ENCODE results near the gene MSI2.

MSI2 gene

DNA sequence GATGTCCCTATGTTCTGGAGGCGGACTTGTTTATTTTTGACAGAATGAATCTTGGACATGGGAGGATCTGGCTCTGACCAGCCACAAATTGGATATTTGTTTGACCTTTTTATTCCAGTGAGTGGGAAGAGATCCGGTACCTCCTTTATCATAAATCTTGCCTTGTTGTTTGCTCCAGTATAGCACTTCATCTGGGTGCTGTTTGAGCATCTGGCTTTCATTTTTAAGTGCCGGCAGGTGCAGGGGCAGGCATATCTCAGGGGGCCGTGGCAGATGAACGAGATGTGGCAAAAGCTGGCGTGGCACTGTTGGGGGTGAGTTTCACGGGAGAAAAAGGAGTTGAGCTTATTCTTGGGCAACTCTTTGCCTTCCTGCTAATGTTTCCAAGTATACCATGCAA lies 37.8 kb downstream of the MSI2 start:
- peaks cover 11% of the 10 kb centered on the region for H3K79me1 ChIP-seq (ENCODE audit: low read length)
- WGBS (ENCODE audit: extremely low coverage, insufficient coverage, low lambda C conversion rate): no CpG with 5 or more reads among the region's 7 CpGs
- H3K18ac ChIP-seq (ENCODE audit: low read length): peak overlapping the region; percentile 13
- H3K56ac ChIP-seq (ENCODE audit: low read length): no peak overlapping the region
- H3K23ac ChIP-seq (ENCODE audit: low read length): no peak overlapping the region
- no peak overlapping the region for H2BK120ac ChIP-seq (ENCODE audit: low read depth, low read length)
- no peak overlapping the region for H2BK15ac ChIP-seq (replicated peaks; ENCODE audit: low read depth)
- H3K4me1 ChIP-seq (ENCODE audit: control insufficient read depth, low read depth, low read length): peaks cover 10% of the 10 kb centered on the region
- H4K5ac ChIP-seq (ENCODE audit: low read length): no peak overlapping the region
- no peak overlapping the region for H3K9ac ChIP-seq (ENCODE audit: low read length)
- H3K4ac ChIP-seq (ENCODE audit: low read depth, low read length): no peak overlapping the region
- H3K79me2 ChIP-seq (ENCODE audit: control insufficient read depth, insufficient read depth, low read length): no peaks in the 10 kb centered on the region
- H3K4me2 ChIP-seq (ENCODE audit: low read length): no peak overlapping the region
- no peak overlapping the region for H4K8ac ChIP-seq (ENCODE audit: low read depth, low read length)
- H3K4me3 ChIP-seq (ENCODE audit: low read length): no peak overlapping the region
- peak overlapping the region; percentile 52 for H3K27ac ChIP-seq (ENCODE audit: low read depth, low read length)
- H3K36me3 ChIP-seq (ENCODE audit: control insufficient read depth, insufficient read depth, low read length): no peaks in the 10 kb centered on the region
- H2BK5ac ChIP-seq (ENCODE audit: low read length): no peak overlapping the region
- no peaks in the 10 kb centered on the region for H3K27me3 ChIP-seq (ENCODE audit: insufficient read depth, low read length, poor library complexity)
- no peak for DNase-seq
- H2AK5ac ChIP-seq (ENCODE audit: low read length): no peak overlapping the region

DNA sequence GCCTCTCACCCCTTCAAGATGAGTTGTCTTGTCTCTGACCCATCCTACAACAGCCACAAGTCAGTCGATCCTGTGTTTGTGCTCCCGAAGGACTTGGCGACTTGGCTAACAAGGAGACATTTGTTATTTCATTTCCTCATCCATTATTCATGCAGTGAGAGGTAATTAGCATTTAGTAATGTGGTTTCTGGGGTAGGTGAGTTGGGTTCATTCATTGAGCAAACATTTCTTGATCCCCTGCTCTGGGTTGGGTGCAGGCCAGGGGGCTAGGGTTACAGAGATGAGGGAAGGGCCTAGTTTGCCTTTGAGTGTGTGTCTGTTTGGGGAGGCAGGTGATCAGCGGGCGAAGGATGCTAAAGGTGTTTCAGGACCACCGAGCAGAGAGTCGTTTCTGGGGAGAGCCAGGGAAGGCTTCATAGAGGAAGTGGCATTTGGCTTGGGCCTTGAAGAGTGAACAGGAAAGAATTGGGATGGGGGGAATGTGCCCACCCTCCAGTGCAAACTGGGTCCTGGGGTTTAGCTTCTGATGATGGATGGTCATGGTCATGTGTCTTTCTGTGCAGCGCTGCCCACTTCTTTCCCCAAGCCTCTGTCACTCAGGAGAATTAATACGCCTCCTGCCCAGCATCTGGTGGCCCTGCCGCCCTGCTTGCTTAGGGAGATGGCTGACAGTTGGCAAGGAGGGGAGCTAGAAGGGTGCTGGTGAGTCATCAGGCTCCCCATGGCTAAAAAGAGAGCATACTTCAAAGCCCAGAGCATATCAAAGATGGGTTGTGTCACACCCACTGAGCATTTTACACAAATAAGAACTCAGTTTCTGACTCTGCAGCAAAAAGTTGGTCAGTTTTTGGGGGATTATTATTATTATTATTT lies 38.5 kb downstream of the MSI2 start:
- Histone ChIP-seq H2BK5ac (ENCODE audit: low read length) (no peak overlapping the region), H3K4me3 (ENCODE audit: low read length) (no peak overlapping the region), H3K4ac (ENCODE audit: low read depth, low read length) (no peak overlapping the region), H4K5ac (ENCODE audit: low read length) (no peak overlapping the region), H3K23ac (ENCODE audit: low read length) (no peak overlapping the region), H2AK5ac (ENCODE audit: low read length) (no peak overlapping the region), H2BK15ac (replicated peaks; ENCODE audit: low read depth) (no peak overlapping the region), H3K79me2 (ENCODE audit: control insufficient read depth, insufficient read depth, low read length) (no peaks in the 10 kb centered on the region), H3K36me3 (ENCODE audit: control insufficient read depth, insufficient read depth, low read length) (no peaks in the 10 kb centered on the region), H4K8ac (ENCODE audit: low read depth, low read length) (no peak overlapping the region), H3K56ac (ENCODE audit: low read length) (no peak overlapping the region), H3K4me1 (ENCODE audit: control insufficient read depth, low read depth, low read length) (peaks cover 10% of the 10 kb centered on the region), H3K27ac (ENCODE audit: low read depth, low read length) (peak overlapping the region; percentile 52), H3K9ac (ENCODE audit: low read length) (no peak overlapping the region), H2BK120ac (ENCODE audit: low read depth, low read length) (no peak overlapping the region), H3K27me3 (ENCODE audit: insufficient read depth, low read length, poor library complexity) (no peaks in the 10 kb centered on the region), H3K4me2 (ENCODE audit: low read length) (no peak overlapping the region), H3K18ac (ENCODE audit: low read length) (no peak overlapping the region), H3K79me1 (ENCODE audit: low read length) (peaks cover 8% of the 10 kb centered on the region)
- WGBS (ENCODE audit: extremely low coverage, insufficient coverage, low lambda C conversion rate): no CpG with 5 or more reads among the region's 10 CpGs
- peak; percentile 40 for DNase-seq

DNA sequence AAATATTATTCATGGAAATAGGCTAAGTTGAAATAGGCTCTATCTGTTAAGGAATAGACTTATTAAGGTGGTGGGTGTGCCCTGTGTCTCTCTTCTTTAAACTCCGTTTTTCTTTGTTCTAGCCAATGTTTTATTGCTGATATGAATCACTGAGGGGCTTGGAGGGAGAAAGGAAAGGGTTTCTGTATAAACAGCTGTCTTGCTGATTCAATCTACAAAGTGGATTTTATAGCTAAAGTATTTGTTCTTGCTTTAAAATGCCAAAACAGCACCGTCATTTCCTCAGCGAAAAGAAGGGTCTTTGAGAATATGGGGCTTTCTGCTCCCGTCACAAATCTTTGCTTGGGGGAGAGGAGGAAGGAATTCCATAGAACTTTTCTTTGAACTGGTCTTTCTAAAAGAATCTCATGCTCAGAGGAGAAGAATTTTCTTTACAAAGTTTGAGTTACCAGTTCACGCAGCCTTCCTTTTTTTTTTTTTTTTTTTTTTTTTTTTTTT lies 39.3 kb downstream of the MSI2 start:
- Histone ChIP-seq H2BK15ac (replicated peaks; ENCODE audit: low read depth) (no peak overlapping the region), H2BK5ac (ENCODE audit: low read length) (peak overlapping the region; percentile 58), H3K4me3 (ENCODE audit: low read length) (no peak overlapping the region), H3K9ac (ENCODE audit: low read length) (no peak overlapping the region), H3K56ac (ENCODE audit: low read length) (no peak overlapping the region), H2AK5ac (ENCODE audit: low read length) (no peak overlapping the region), H3K23ac (ENCODE audit: low read length) (no peak overlapping the region), H3K79me2 (ENCODE audit: control insufficient read depth, insufficient read depth, low read length) (no peaks in the 10 kb centered on the region), H3K4me1 (ENCODE audit: control insufficient read depth, low read depth, low read length) (peaks cover 10% of the 10 kb centered on the region), H3K18ac (ENCODE audit: low read length) (no peak overlapping the region), H2BK120ac (ENCODE audit: low read depth, low read length) (no peak overlapping the region), H4K8ac (ENCODE audit: low read depth, low read length) (no peak overlapping the region), H3K4me2 (ENCODE audit: low read length) (no peak overlapping the region), H3K36me3 (ENCODE audit: control insufficient read depth, insufficient read depth, low read length) (no peaks in the 10 kb centered on the region), H3K4ac (ENCODE audit: low read depth, low read length) (no peak overlapping the region), H3K79me1 (ENCODE audit: low read length) (peaks cover 8% of the 10 kb centered on the region), H3K27ac (ENCODE audit: low read depth, low read length) (peak overlapping the region; percentile 60), H4K5ac (ENCODE audit: low read length) (no peak overlapping the region), H3K27me3 (ENCODE audit: insufficient read depth, low read length, poor library complexity) (no peaks in the 10 kb centered on the region)
- no CpG with 5 or more reads among the region's 5 CpGs for WGBS (ENCODE audit: extremely low coverage, insufficient coverage, low lambda C conversion rate)
- peak; percentile 50 for DNase-seq

DNA sequence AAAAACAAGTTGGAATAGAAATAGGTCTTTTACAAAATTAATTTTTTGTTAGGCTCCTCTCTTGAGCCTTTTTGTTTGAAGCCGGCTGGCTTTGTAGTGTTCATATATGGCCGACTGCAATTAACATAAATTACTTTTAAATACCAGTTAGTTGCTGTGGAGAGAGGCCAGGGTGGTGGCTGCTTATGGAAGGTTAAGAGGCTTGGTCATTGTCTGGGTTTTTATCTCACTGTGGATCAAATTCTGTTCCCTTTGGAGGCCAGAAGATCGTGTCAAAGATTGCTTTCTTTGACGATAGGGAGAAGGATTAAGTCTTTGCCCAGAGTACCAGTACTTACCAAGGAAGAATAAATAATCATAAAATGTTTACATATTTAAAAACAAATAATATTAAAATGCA lies 39.9 kb downstream of the MSI2 start:
- Histone ChIP-seq H3K56ac (ENCODE audit: low read length) (no peak overlapping the region), H3K36me3 (ENCODE audit: control insufficient read depth, insufficient read depth, low read length) (no peaks in the 10 kb centered on the region), H2BK15ac (replicated peaks; ENCODE audit: low read depth) (no peak overlapping the region), H3K9ac (ENCODE audit: low read length) (no peak overlapping the region), H3K79me1 (ENCODE audit: low read length) (peaks cover 7% of the 10 kb centered on the region), H3K23ac (ENCODE audit: low read length) (no peak overlapping the region), H4K5ac (ENCODE audit: low read length) (no peak overlapping the region), H3K18ac (ENCODE audit: low read length) (no peak overlapping the region), H3K4me2 (ENCODE audit: low read length) (no peak overlapping the region), H3K27ac (ENCODE audit: low read depth, low read length) (no peak overlapping the region), H3K4me3 (ENCODE audit: low read length) (no peak overlapping the region), H2BK120ac (ENCODE audit: low read depth, low read length) (no peak overlapping the region), H3K79me2 (ENCODE audit: control insufficient read depth, insufficient read depth, low read length) (no peaks in the 10 kb centered on the region), H3K27me3 (ENCODE audit: insufficient read depth, low read length, poor library complexity) (no peaks in the 10 kb centered on the region), H4K8ac (ENCODE audit: low read depth, low read length) (no peak overlapping the region), H2AK5ac (ENCODE audit: low read length) (no peak overlapping the region), H3K4me1 (ENCODE audit: control insufficient read depth, low read depth, low read length) (peaks cover 10% of the 10 kb centered on the region), H2BK5ac (ENCODE audit: low read length) (no peak overlapping the region), H3K4ac (ENCODE audit: low read depth, low read length) (no peak overlapping the region)
- WGBS (ENCODE audit: extremely low coverage, insufficient coverage, low lambda C conversion rate): no CpG with 5 or more reads among the region's 4 CpGs
- DNase-seq: peak; percentile 93

DNA sequence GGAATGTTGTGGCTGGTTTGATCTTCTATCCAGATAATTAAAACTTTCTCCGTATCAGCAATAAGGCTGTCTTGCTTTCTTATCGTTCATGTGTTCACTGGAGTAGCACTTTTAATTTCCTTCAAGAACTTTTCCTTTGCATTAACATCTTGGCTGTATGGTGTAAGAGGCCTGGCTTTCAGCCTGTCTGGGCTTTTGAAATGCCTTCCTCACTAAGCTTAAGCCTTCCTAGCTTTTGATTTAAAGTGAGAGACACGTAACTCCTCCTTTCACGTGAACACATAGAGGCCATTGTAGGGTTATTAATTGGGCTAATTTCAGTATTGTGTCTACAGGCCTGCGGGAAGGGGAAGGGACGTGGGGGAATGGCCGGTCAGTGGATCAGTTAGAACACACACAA lies 42.9 kb downstream of the MSI2 start:
- no peak overlapping the region for H3K18ac ChIP-seq (ENCODE audit: low read length)
- H2BK120ac ChIP-seq (ENCODE audit: low read depth, low read length): no peak overlapping the region
- no peaks in the 10 kb centered on the region for H3K79me2 ChIP-seq (ENCODE audit: control insufficient read depth, insufficient read depth, low read length)
- H3K27ac ChIP-seq (ENCODE audit: low read depth, low read length): no peak overlapping the region
- H4K5ac ChIP-seq (ENCODE audit: low read length): no peak overlapping the region
- H2BK5ac ChIP-seq (ENCODE audit: low read length): no peak overlapping the region
- no peaks in the 10 kb centered on the region for H3K27me3 ChIP-seq (ENCODE audit: insufficient read depth, low read length, poor library complexity)
- H4K8ac ChIP-seq (ENCODE audit: low read depth, low read length): no peak overlapping the region
- H3K79me1 ChIP-seq (ENCODE audit: low read length): peaks cover 8% of the 10 kb centered on the region
- no peak overlapping the region for H3K9ac ChIP-seq (ENCODE audit: low read length)
- no peak overlapping the region for H3K56ac ChIP-seq (ENCODE audit: low read length)
- H2BK15ac ChIP-seq (replicated peaks; ENCODE audit: low read depth): no peak overlapping the region
- no CpG with 5 or more reads among the region's 7 CpGs for WGBS (ENCODE audit: extremely low coverage, insufficient coverage, low lambda C conversion rate)
- no peak overlapping the region for H3K4me3 ChIP-seq (ENCODE audit: low read length)
- H3K4me1 ChIP-seq (ENCODE audit: control insufficient read depth, low read depth, low read length): peaks cover 10% of the 10 kb centered on the region
- no peak overlapping the region for H3K4me2 ChIP-seq (ENCODE audit: low read length)
- no peak overlapping the region for H3K23ac ChIP-seq (ENCODE audit: low read length)
- H3K4ac ChIP-seq (ENCODE audit: low read depth, low read length): no peak overlapping the region
- no peak overlapping the region for H2AK5ac ChIP-seq (ENCODE audit: low read length)
- DNase-seq: no peak
- no peaks in the 10 kb centered on the region for H3K36me3 ChIP-seq (ENCODE audit: control insufficient read depth, insufficient read depth, low read length)
